HepG2 (cell line): ENCODE results near the gene VAMP2. TPM values are rescaled to one million over a fixed set of nuclear protein-coding genes. Genes with fewer than 3 reads are reported as not detected.

Experiments used
- ATAC-seq: fragments of 200-7000 bp; cut with Tn5 transposase; 3 replicates; pipeline ENCODE4 v1.9.1; 2020; ENCODE audit warnings: mild to moderate bottlenecking, moderate library complexity
- BruUV-seq: library from RNA; stranded (reverse); fragments of 400-500 nt; replicated peaks from 2 replicates; lab custom pipeline; 2021; lab: Mats Ljungman, UMichigan
- CTCF ChIA-PET: fragments of 300-600 bp; formaldehyde crosslinking; extraction: SDS; loops from one replicate; lab custom pipeline; 2021; ENCODE audit warnings: low total read pairs, inconsistent platforms, low intra/inter-chr PET ratio; lab: Yijun Ruan, JAX
- POLR2A ChIA-PET: fragments of 350-600 bp; sonication (Branson Sonifier 250); formaldehyde crosslinking; loops from one replicate; lab custom pipeline; 2020; ENCODE audit warnings: antibody characterized with exemption, inconsistent platforms; lab: Yijun Ruan, JAX
- DNase-seq: peaks from one replicate; pipeline ENCODE4 v3.0.0-alpha.2; 2015; ENCODE audit warnings: low spot score
- FAIRE-seq: peaks from 3 replicates; lab custom pipeline; 2011; peaks lifted over from hg19 to GRCh38; lab: Jason Lieb, UNC
- H2AFZ ChIP-seq: one replicate; pipeline ENCODE4 v1.6.1; 2011; ENCODE audit warnings: low read length, inconsistent platforms
- H3K27ac ChIP-seq: fragments of 300-600 bp; 3 replicates; pipeline ENCODE4 v1.8.0; 2011; ENCODE audit warnings: mixed run types, mild to moderate bottlenecking, mixed read lengths, low read length, inconsistent platforms; ENCODE audit not compliant: insufficient read depth; ENCODE audit errors: extremely low read length
- H3K27me3 ChIP-seq, 2 experiments: fragments of 200-600 bp in 1 of 2; 2 replicates in 1 of 2; 3 replicates in 1 of 2; pipeline versions ENCODE4 v1.6.0 to v1.8.0; 2011; ENCODE audit warnings: low read length in 2 of 2, mild to moderate bottlenecking in 2 of 2, moderate library complexity in 2 of 2, inconsistent platforms in 1 of 2; ENCODE audit not compliant: insufficient read depth in 2 of 2, control insufficient read depth in 1 of 2
- H3K36me3 ChIP-seq, 2 experiments: fragments of 200-600 bp in 1 of 2; replicated peaks in 1 of 2; 2 replicates in 1 of 2; 3 replicates in 1 of 2; pipeline versions ENCODE4 v1.5.1 to v1.8.0; 2011; ENCODE audit warnings: low read length in 2 of 2, inconsistent platforms in 1 of 2; ENCODE audit not compliant: insufficient read depth in 2 of 2, control insufficient read depth in 1 of 2
- H3K4me1 ChIP-seq: 2 replicates; pipeline ENCODE4 v1.5.1; 2012; ENCODE audit warnings: low read length, inconsistent platforms; ENCODE audit not compliant: insufficient read depth
- H3K4me2 ChIP-seq: 2 replicates; pipeline ENCODE4 v1.6.0; 2011; ENCODE audit warnings: low read depth, low read length, inconsistent platforms
- H3K4me3 ChIP-seq, 3 experiments: fragments of 200-600 bp in 1 of 3; sonication (generic), shearing (Covaris generic) in 1 of 3; replicated peaks in 1 of 3; 2 replicates each; pipeline ENCODE4 v1.5.1; 2011 to 2016; ENCODE audit warnings: low read length in 3 of 3, inconsistent platforms in 2 of 3, low read depth in 2 of 3, mild to moderate bottlenecking in 2 of 3, control low read depth in 1 of 3, mixed read lengths in 1 of 3; ENCODE audit not compliant: insufficient read depth in 1 of 3
- H3K79me2 ChIP-seq: one replicate; pipeline ENCODE4 v1.6.1; 2011; ENCODE audit warnings: low read length, inconsistent platforms; ENCODE audit not compliant: insufficient read depth
- H3K9ac ChIP-seq: 2 replicates; pipeline ENCODE4 v1.6.0; 2011; ENCODE audit warnings: mild to moderate bottlenecking, low read depth, low read length, inconsistent platforms; ENCODE audit not compliant: insufficient read depth
- H3K9me3 ChIP-seq: 2 replicates; pipeline ENCODE4 v1.5.1; 2012; ENCODE audit warnings: mild to moderate bottlenecking, low read length
- H4K20me1 ChIP-seq: 2 replicates; pipeline ENCODE4 v1.6.0; 2011; ENCODE audit warnings: inconsistent platforms, mild to moderate bottlenecking, low read length, moderate library complexity; ENCODE audit not compliant: insufficient read depth
- FOXP4 ChIP-seq: sonication (generic); formaldehyde crosslinking; IDR thresholded peaks from 2 replicates; pipeline ENCODE4 v1.4.0; 2020; ENCODE audit warnings: missing genetic modification reagents
- HDAC6 ChIP-seq: fragments of 200-600 bp; sonication (generic); IDR thresholded peaks from 2 replicates; pipeline ENCODE4 v1.7.0; 2017; ENCODE audit warnings: mild to moderate bottlenecking, antibody characterized with exemption, low read length, low read depth
- IRX3 ChIP-seq: sonication (generic); formaldehyde crosslinking; IDR thresholded peaks from 2 replicates; pipeline ENCODE4 v1.8.1; 2023; ENCODE audit warnings: mild to moderate bottlenecking, low read depth, missing genetic modification reagents, borderline replicate concordance
- MATR3 ChIP-seq: sonication (generic); formaldehyde crosslinking; IDR thresholded peaks from 2 replicates; pipeline ENCODE4 v1.4.0; 2020; ENCODE audit warnings: missing genetic modification reagents
- NFIC ChIP-seq: IDR thresholded peaks from 2 replicates; pipeline ENCODE4 v1.6.1; 2012; ENCODE audit warnings: mild to moderate bottlenecking, low read length, inconsistent platforms
- RBAK ChIP-seq: sonication (generic); formaldehyde crosslinking; IDR thresholded peaks from 2 replicates; pipeline ENCODE4 v1.5.1; 2020; ENCODE audit warnings: mild to moderate bottlenecking, missing genetic modification reagents
- SMYD3 ChIP-seq: sonication (generic); formaldehyde crosslinking; IDR thresholded peaks from 2 replicates; pipeline ENCODE4 v1.8.1; 2023; ENCODE audit warnings: mild to moderate bottlenecking, missing genetic modification reagents
- ZBTB7B ChIP-seq: sonication (generic); formaldehyde crosslinking; IDR thresholded peaks from 2 replicates; pipeline ENCODE4 v1.4.0; 2020; ENCODE audit warnings: missing genetic modification reagents
- ZFP1 ChIP-seq: IDR thresholded peaks from 2 replicates; pipeline ENCODE4 v1.6.1; 2016
- ZNF777 ChIP-seq: sonication (generic); formaldehyde crosslinking; IDR thresholded peaks from 2 replicates; pipeline ENCODE4 v1.4.0; 2020; ENCODE audit warnings: missing genetic modification reagents
- ZSCAN29 ChIP-seq: sonication (generic); formaldehyde crosslinking; conservative IDR thresholded peaks from 2 replicates; pipeline ENCODE4 v1.4.0; 2020; ENCODE audit warnings: mild to moderate bottlenecking, missing genetic modification reagents
- WGBS: methylation state at CpG from one replicate; pipeline ENCODE4 v1.1.6; 2017; ENCODE audit warnings: low lambda C conversion rate; 5-methylcytosine and 5-hydroxymethylcytosine counted together
- in situ Hi-C: cut with HindIII; loops from 2 replicates; pipeline ENCODE4 v1.10.0; 2017; ENCODE audit warnings: low pct_unique_long_range_greater_than_20kb; ENCODE audit not compliant: extremely low pct_ligation_motif_present
- intact Hi-C: fragments of 100-400 bp; cut with micrococcal nuclease; formaldehyde crosslinking; loops from one replicate; pipeline ENCODE4 v1.10.0; 2022; ENCODE audit not compliant: unreplicated experiment
- polyA plus RNA-seq, 8 experiments: library from polyadenylated mRNA; depleted of rRNA in 3 of 8; stranded (reverse) in 7 of 8; unstranded in 1 of 8; fragments of >200 nt; fragmentation: Illumina TruSeq in 4 of 8; extraction: Trizol in 4 of 8; gene quantifications; 2 replicates each; pipeline versions ENCODE4 v1.2.1 to v1.2.3, GENCODE V29; 2011 to 2016; ENCODE audit warnings: low read depth in 4 of 8, missing spikeins in 1 of 8, mixed read lengths in 1 of 8; ENCODE audit not compliant: insufficient read depth in 1 of 8
- total RNA-seq, 5 experiments: library from RNA; depleted of rRNA; stranded (reverse); fragments of >200 nt; fragmentation: Illumina TruSeq; extraction: Trizol; gene quantifications; 2 replicates each; pipeline ENCODE4 v1.2.3, GENCODE V29; 2016; ENCODE audit warnings: low read depth in 1 of 5
- TF ChIP-seq, protein P1 (sequence below): sonication (generic); formaldehyde crosslinking; IDR thresholded peaks from 2 replicates; pipeline ENCODE4 v1.4.0; 2020; ENCODE audit warnings: mild to moderate bottlenecking, missing genetic modification reagents
- TF ChIP-seq, protein P2 (sequence below): IDR thresholded peaks from 2 replicates; pipeline ENCODE4 v1.4.0; 2020; ENCODE audit warnings: mild to moderate bottlenecking, missing genetic modification reagents

VAMP2 gene
- total and polyA plus RNA-seq, 2 of the 13 experiments (the other 11 are each of a cell fraction or from before 2014, with no cell fraction given), result 3.9 to 17.2 TPM

DNA sequence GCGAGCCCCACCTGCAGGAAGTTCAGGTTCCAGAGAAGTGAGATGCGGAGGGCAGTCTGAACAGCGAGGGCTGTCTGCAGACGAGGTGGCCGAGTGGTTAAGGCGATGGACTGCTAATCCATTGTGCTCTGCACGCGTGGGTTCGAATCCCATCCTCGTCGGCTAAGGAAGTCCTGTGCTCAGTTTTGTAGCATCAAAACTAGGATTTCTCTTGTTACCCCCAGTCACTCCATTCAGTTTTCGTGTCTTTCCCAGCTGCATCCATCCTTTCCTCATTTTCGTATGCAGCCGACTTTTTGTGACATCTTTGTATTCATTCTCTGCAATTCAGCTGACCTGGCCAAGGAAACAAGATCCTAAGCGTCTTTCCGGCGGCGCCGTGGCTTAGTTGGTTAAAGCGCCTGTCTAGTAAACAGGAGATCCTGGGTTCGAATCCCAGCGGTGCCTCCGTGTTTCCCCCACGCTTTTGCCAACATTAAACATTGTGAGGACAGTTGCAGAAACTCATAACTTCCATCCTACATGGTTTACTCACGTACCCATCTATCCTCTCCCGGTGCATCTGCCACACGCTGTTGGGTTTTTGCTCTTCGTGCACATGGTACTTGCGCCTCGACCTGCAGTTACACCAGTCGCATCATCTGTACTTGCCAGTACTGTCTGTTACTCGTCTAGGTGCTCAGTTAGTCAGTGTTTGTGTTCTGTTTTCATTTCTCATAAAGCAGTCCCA lies 24.2 kb upstream of the VAMP2 start:
- Histone ChIP-seq H3K4me2 (peak overlapping the region; percentile 98), H3K79me2 (peaks cover 8% of the 10 kb centered on the region), H3K27ac (peak overlapping the region; percentile 81), H3K4me3 (peak overlapping the region; percentile 71 to 93 (median 87)), H3K9ac (peak overlapping the region; percentile 82), H3K27me3 (no peaks in the 10 kb centered on the region; a peak in 1 of 5 replicates), H4K20me1 (peaks cover 6% of the 10 kb centered on the region), H3K9me3 (no peaks in the 10 kb centered on the region), H2AFZ (no peak overlapping the region), H3K4me1 (peaks cover 39% of the 10 kb centered on the region), H3K36me3 (no peaks in the 10 kb centered on the region)
- POLR2A ChIA-PET, result interaction anchor here (1.0 to 9.9 kb wide), 11 partner anchors 12 to 249 kb away, joined by 3 to 160 read pairs (median 6); partner anchors contain the start of genes AURKB, CTC1, NDEL1 and PFAS
- in situ Hi-C loops (loop anchor here (5.0 to 10.0 kb wide), 2 partner anchors 35 to 62 kb away; partner anchors contain the start of gene HES7), intact Hi-C loops (loop anchor here (1.0 to 5.0 kb wide), 3 partner anchors 34 to 68 kb away; partner anchors contain the start of gene ALOXE3)
- no peak for FAIRE-seq
- ATAC-seq, result peak; percentile 19
- BruUV-seq, result no TSS peak
- WGBS, result 2% methylated on average over 28 of the region's 32 CpGs
- peak; percentile 89 for DNase-seq
- CTCF ChIA-PET, result interaction anchor here (1.3 kb wide), 1 partner anchor 48 kb away, joined by 6 read pairs; no protein-coding TSS in a partner anchor
- no peak for TF ChIP-seq HDAC6
- peak; percentile 50; the same call in 1 of the 2 replicates for TF ChIP-seq ZFP1 (CRISPR knock-in tag)
- TF ChIP-seq, protein P1, sequence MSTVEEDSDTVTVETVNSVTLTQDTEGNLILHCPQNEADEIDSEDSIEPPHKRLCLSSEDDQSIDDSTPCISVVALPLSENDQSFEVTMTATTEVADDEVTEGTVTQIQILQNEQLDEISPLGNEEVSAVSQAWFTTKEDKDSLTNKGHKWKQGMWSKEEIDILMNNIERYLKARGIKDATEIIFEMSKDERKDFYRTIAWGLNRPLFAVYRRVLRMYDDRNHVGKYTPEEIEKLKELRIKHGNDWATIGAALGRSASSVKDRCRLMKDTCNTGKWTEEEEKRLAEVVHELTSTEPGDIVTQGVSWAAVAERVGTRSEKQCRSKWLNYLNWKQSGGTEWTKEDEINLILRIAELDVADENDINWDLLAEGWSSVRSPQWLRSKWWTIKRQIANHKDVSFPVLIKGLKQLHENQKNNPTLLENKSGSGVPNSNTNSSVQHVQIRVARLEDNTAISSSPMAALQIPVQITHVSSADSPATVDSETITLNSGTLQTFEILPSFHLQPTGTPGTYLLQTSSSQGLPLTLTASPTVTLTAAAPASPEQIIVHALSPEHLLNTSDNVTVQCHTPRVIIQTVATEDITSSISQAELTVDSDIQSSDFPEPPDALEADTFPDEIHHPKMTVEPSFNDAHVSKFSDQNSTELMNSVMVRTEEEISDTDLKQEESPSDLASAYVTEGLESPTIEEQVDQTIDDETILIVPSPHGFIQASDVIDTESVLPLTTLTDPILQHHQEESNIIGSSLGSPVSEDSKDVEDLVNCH (CRISPR knock-in tag), result no peak
- peak; percentile 43; the same call in 1 of the 2 replicates for TF ChIP-seq FOXP4
- TF ChIP-seq ZSCAN29 (CRISPR knock-in tag), result peak; percentile 20; the same call in 1 of the 2 replicates
- 0 out of 2 replicates have a peak, but pooled peaks have one; percentile 32 for TF ChIP-seq RBAK (CRISPR knock-in tag)
- TF ChIP-seq ZNF777 (CRISPR knock-in tag), result peak; percentile 79; the same call in 1 of the 2 replicates
- TF ChIP-seq IRX3 (CRISPR knock-in tag), result no peak
- peak; percentile 60; the same call in 1 of the 2 replicates for TF ChIP-seq SMYD3 (CRISPR knock-in tag)
- TF ChIP-seq, protein P2, sequence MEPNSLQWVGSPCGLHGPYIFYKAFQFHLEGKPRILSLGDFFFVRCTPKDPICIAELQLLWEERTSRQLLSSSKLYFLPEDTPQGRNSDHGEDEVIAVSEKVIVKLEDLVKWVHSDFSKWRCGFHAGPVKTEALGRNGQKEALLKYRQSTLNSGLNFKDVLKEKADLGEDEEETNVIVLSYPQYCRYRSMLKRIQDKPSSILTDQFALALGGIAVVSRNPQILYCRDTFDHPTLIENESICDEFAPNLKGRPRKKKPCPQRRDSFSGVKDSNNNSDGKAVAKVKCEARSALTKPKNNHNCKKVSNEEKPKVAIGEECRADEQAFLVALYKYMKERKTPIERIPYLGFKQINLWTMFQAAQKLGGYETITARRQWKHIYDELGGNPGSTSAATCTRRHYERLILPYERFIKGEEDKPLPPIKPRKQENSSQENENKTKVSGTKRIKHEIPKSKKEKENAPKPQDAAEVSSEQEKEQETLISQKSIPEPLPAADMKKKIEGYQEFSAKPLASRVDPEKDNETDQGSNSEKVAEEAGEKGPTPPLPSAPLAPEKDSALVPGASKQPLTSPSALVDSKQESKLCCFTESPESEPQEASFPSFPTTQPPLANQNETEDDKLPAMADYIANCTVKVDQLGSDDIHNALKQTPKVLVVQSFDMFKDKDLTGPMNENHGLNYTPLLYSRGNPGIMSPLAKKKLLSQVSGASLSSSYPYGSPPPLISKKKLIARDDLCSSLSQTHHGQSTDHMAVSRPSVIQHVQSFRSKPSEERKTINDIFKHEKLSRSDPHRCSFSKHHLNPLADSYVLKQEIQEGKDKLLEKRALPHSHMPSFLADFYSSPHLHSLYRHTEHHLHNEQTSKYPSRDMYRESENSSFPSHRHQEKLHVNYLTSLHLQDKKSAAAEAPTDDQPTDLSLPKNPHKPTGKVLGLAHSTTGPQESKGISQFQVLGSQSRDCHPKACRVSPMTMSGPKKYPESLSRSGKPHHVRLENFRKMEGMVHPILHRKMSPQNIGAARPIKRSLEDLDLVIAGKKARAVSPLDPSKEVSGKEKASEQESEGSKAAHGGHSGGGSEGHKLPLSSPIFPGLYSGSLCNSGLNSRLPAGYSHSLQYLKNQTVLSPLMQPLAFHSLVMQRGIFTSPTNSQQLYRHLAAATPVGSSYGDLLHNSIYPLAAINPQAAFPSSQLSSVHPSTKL (CRISPR knock-in tag), result peak; percentile 14; the same call in 1 of the 2 replicates
- no peak for TF ChIP-seq MATR3
- no peak; the same call in 1 of the 2 replicates for TF ChIP-seq ZBTB7B (CRISPR knock-in tag)
- TF ChIP-seq NFIC, result 0 out of 2 replicates have a peak, but pooled peaks have one; percentile 47
